SK-N-SH treated with all-trans-retinoic acid at 6 μM for 48 hours (cell line): ENCODE results near the gene FAM124A.

Experiments
- ATAC-seq: fragments of 200-7000 bp; cut with Tn5 transposase; 3 replicates; pipeline ENCODE4 v1.9.1; 2020; ENCODE audit warnings: mild to moderate bottlenecking, moderate library complexity
- ARNTL ChIP-seq: fragments of 450-650 bp; formaldehyde crosslinking; IDR thresholded peaks from 2 replicates; pipeline ENCODE4 v1.5.0; 2020; ENCODE audit warnings: low read depth, mild to moderate bottlenecking, moderate library complexity, borderline replicate concordance
- CSRNP3 ChIP-seq: fragments of 250-450 bp; sonication (Bioruptor Pico); IDR thresholded peaks from 2 replicates; pipeline ENCODE4 v1.5.1; 2021; ENCODE audit warnings: mild to moderate bottlenecking, moderate library complexity
- GLIS3 ChIP-seq: fragments of 250-450 bp; sonication (Bioruptor Pico); IDR thresholded peaks from 2 replicates; pipeline ENCODE4 v1.5.0; 2020; ENCODE audit warnings: mild to moderate bottlenecking, moderate library complexity
- ISL1 ChIP-seq: fragments of 250-450 bp; sonication (Bioruptor Pico); IDR thresholded peaks from 2 replicates; pipeline ENCODE4 v2.1.2; 2022; ENCODE audit warnings: mild to moderate bottlenecking, moderate library complexity
- OSR1 ChIP-seq: fragments of 250-450 bp; sonication (Bioruptor Pico); IDR thresholded peaks from 2 replicates; pipeline ENCODE4 v1.8.0; 2022; ENCODE audit warnings: moderate library complexity, mild to moderate bottlenecking, inconsistent platforms
- PPARA ChIP-seq: fragments of 250-450 bp; sonication (Bioruptor Pico); IDR thresholded peaks from 2 replicates; pipeline ENCODE4 v1.5.0; 2020; ENCODE audit warnings: mild to moderate bottlenecking, borderline replicate concordance
- RARB ChIP-seq: fragments of 250-450 bp; sonication (Bioruptor Pico); IDR thresholded peaks from 2 replicates; pipeline ENCODE4 v1.8.0; 2021; ENCODE audit warnings: mild to moderate bottlenecking, moderate library complexity
- TCF4 ChIP-seq: fragments of 250-450 bp; sonication (Bioruptor Pico); IDR thresholded peaks from 2 replicates; pipeline ENCODE4 v1.8.0; 2021; ENCODE audit warnings: mild to moderate bottlenecking, moderate library complexity, borderline replicate concordance
- TOX ChIP-seq: fragments of 250-450 bp; sonication (Bioruptor Pico); IDR thresholded peaks from 2 replicates; pipeline ENCODE4 v1.8.0; 2021; ENCODE audit warnings: mild to moderate bottlenecking, moderate library complexity, borderline replicate concordance
- ZFP3 ChIP-seq: fragments of 250-450 bp; sonication (Bioruptor Pico); IDR thresholded peaks from 2 replicates; pipeline ENCODE4 v1.5.0; 2020; ENCODE audit warnings: mild to moderate bottlenecking, moderate library complexity
- ZNF565 ChIP-seq: fragments of 450-650 bp; formaldehyde crosslinking; conservative IDR thresholded peaks from 2 replicates; pipeline ENCODE4 v1.5.0; 2020; ENCODE audit warnings: low read depth, mild to moderate bottlenecking, moderate library complexity
- ZNF70 ChIP-seq: fragments of 450-650 bp; formaldehyde crosslinking; IDR thresholded peaks from 2 replicates; pipeline ENCODE4 v1.5.0; 2020; ENCODE audit warnings: mild to moderate bottlenecking, moderate library complexity
- ZNF8 ChIP-seq: fragments of 450-650 bp; formaldehyde crosslinking; IDR thresholded peaks from 2 replicates; pipeline ENCODE4 v1.5.0; 2020; ENCODE audit warnings: mild to moderate bottlenecking, moderate library complexity
- TF ChIP-seq, protein P1 (sequence below): fragments of 250-450 bp; sonication (Bioruptor Pico); IDR thresholded peaks from 2 replicates; pipeline ENCODE4 v1.5.0; 2020; ENCODE audit warnings: mild to moderate bottlenecking, moderate library complexity
- TF ChIP-seq, protein P2 (sequence below): fragments of 250-450 bp; sonication (Bioruptor Pico); IDR thresholded peaks from 2 replicates; pipeline ENCODE4 v1.8.0; 2020; ENCODE audit warnings: mild to moderate bottlenecking, moderate library complexity, borderline replicate concordance

FAM124A gene

GRCh38 chr13:51229101-51229719, 7.0 kb downstream of the FAM124A start:
- no peak for ATAC-seq

GRCh38 chr13:51229731-51230130, 7.5 kb downstream of the FAM124A start:
- no peak for ATAC-seq
- TF ChIP-seq ISL1 (CRISPR knock-in tag) (no peak), TCF4 (CRISPR knock-in tag) (no peak), ZNF70 (CRISPR knock-in tag) (no peak), TOX (no peak), OSR1 (no peak), ZNF8 (CRISPR knock-in tag) (no peak), RARB (no peak)
- TF ChIP-seq, protein P1, sequence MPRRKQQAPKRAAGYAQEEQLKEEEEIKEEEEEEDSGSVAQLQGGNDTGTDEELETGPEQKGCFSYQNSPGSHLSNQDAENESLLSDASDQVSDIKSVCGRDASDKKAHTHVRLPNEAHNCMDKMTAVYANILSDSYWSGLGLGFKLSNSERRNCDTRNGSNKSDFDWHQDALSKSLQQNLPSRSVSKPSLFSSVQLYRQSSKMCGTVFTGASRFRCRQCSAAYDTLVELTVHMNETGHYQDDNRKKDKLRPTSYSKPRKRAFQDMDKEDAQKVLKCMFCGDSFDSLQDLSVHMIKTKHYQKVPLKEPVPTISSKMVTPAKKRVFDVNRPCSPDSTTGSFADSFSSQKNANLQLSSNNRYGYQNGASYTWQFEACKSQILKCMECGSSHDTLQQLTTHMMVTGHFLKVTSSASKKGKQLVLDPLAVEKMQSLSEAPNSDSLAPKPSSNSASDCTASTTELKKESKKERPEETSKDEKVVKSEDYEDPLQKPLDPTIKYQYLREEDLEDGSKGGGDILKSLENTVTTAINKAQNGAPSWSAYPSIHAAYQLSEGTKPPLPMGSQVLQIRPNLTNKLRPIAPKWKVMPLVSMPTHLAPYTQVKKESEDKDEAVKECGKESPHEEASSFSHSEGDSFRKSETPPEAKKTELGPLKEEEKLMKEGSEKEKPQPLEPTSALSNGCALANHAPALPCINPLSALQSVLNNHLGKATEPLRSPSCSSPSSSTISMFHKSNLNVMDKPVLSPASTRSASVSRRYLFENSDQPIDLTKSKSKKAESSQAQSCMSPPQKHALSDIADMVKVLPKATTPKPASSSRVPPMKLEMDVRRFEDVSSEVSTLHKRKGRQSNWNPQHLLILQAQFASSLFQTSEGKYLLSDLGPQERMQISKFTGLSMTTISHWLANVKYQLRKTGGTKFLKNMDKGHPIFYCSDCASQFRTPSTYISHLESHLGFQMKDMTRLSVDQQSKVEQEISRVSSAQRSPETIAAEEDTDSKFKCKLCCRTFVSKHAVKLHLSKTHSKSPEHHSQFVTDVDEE (CRISPR knock-in tag) = no peak
- TF ChIP-seq, all 23 proteins: peak for 0

More at GRCh38 chr13:51229101-51229719, 7.0 kb downstream of the FAM124A start:
- TF ChIP-seq ARNTL (CRISPR knock-in tag) = no peak
- no peak for TF ChIP-seq CSRNP3 (CRISPR knock-in tag)
- TF ChIP-seq, protein P2, sequence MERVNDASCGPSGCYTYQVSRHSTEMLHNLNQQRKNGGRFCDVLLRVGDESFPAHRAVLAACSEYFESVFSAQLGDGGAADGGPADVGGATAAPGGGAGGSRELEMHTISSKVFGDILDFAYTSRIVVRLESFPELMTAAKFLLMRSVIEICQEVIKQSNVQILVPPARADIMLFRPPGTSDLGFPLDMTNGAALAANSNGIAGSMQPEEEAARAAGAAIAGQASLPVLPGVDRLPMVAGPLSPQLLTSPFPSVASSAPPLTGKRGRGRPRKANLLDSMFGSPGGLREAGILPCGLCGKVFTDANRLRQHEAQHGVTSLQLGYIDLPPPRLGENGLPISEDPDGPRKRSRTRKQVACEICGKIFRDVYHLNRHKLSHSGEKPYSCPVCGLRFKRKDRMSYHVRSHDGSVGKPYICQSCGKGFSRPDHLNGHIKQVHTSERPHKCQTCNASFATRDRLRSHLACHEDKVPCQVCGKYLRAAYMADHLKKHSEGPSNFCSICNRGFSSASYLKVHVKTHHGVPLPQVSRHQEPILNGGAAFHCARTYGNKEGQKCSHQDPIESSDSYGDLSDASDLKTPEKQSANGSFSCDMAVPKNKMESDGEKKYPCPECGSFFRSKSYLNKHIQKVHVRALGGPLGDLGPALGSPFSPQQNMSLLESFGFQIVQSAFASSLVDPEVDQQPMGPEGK = no peak
- TF ChIP-seq TOX = no peak

- ATAC-seq = peak; percentile 95
These were observed 8.4 kb downstream of the FAM124A start for GRCh38 chr13:51230477-51231105.

DNA sequence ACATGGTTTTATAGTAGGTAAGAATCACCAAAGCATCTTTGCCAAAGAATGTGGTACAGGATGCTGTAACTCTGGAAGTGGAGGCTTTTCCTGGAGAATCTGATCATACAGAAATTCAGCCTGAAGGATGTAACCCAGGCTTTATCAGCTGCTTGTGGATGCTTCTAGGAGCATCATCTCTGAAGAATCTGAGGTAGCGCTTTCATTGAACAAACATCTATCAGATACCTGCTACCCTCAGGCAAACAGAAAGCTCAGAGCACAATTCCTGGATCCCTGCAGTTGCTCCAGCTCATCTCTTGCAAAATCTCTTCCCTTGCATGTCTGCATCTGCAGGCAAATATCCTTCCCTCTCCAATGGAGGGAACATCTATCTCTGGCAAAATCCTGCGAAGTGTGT, 9.3 kb downstream of the FAM124A start:
- peak; percentile 36; the same call in 1 of the 3 replicates for ATAC-seq
- TF ChIP-seq, protein P1 (CRISPR knock-in tag) = no peak
- TF ChIP-seq ZFP3 (CRISPR knock-in tag) (no peak), CSRNP3 (CRISPR knock-in tag) (no peak), GLIS3 (CRISPR knock-in tag) (no peak), PPARA (CRISPR knock-in tag) (no peak)

More at GRCh38 chr13:51230477-51231105, 8.4 kb downstream of the FAM124A start:
- TF ChIP-seq ZNF70 (CRISPR knock-in tag) = no peak
- no peak for TF ChIP-seq CSRNP3 (CRISPR knock-in tag)
- 0 out of 2 replicates have a peak, but pooled peaks have one; percentile 11 for TF ChIP-seq TCF4 (CRISPR knock-in tag)
- TF ChIP-seq ZNF565 = no peak
- TF ChIP-seq, protein P2 = no peak
